GM21576 (cell line): Measurements from ENCODE around the gene BEST4.
"Not testable (repeated sequence)": the region's sequence is repeated elsewhere in the genome, so short reads cannot be mapped to it uniquely, and the experiment has no call there.

Experiments
- ATAC-seq: cut with Tn5 transposase; IDR thresholded peaks from one replicate; pipeline ENCODE4 v1.9.1; 2021; ENCODE audit warnings: mild to moderate bottlenecking, moderate library complexity; ENCODE audit not compliant: unreplicated experiment

Gene BEST4

GRCh38 chr1:44788120-44788860 lies at the start of gene BEST4:
BEST4 (minus strand) TSS chr1:44788170; CDS start chr1:44787705, 465 bp downstream.
- no peak for ATAC-seq

- ATAC-seq: peak; percentile 63
These were observed 48.0 kb upstream of the BEST4 start for GRCh38 chr1:44835738-44836675.

GRCh38 chr1:44834328-44834727 lies 46.4 kb upstream of the BEST4 start:
- ATAC-seq: no peak

GRCh38 chr1:44832056-44832705 lies 44.2 kb upstream of the BEST4 start:
- ATAC-seq: no peak

DNA sequence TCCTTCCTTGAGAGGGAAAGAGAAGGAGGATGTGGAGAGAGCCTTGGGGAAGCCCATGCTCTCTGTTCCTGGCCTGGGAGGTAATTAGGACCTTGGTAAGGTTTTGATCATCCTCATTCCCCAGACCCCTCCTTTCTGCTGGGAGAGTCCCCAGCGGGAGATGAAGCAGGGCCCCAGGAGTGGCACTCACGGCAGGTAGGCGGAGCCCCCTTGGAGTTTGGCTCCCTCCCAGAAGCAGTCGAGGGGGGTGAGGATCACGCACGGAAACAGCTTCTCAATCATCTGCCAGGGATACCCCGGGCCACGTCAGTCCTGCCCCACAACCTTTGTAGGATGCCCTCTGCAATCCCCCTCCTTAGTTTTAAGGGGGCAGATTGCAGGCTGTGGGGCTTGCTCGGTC lies 43.5 kb upstream of the BEST4 start:
- no peak for ATAC-seq

DNA sequence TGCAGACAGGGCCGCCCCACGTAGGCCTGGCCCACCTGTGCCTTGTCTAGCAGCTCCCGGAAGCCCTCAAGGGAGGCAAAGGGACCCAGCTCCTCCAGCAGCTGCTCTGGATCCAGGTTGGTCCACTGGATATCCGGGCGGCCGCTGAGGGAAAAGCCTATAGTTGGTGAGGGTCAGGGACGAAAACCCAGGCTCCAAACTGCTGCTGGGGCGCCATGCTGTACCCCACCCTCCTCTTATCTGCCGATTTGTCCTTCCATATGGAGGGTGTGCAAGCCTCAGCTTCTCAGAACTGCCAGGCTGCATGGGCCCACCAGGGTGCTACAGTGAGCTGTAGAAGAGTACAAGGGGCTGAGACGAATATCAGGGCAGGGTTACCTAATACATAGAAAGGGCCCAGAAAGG lies 42.9 kb upstream of the BEST4 start:
- ATAC-seq: no peak

DNA sequence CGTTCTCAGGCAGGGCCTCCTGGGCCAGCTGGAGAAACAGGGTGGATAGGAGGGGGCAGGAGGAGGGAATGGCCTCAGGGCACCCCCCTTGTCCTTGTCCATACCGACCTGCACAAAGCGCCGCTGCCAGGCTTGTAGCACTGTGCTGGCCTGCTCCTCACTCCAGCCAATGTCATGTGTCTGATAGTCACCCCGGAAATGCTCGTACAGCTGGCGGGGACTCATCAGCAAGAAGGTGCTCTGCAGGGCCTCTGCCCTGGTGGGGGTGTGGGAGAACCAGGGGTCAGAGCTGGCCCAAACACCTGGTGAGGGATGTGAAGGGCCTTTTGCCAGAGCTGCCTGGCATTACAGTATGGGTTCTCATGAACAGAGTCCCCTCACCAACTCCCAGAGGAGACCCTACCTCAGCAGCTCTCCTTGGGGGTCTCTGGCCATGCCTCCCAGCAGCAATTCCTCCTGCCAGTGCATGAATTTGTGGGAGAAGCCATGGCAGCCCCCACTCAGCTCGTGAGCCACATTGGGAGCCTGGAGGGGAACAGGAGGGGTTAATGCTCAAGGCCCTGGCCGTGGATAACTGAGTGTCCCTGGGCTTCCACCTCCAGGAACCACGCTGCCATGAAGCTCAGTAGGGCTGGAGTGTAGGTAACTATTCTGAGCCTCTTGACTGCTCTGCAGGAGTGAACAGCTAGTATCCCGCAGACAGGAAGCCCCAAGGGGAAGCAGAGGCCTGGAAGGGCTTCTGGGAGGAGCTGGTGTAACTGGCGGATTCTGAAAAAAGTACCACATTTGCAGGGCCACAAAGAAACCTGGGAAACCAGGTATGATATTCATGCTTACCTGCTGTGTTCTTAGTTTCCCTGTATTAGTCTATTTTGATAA lies 41.8 kb upstream of the BEST4 start:
- no peak for ATAC-seq

DNA sequence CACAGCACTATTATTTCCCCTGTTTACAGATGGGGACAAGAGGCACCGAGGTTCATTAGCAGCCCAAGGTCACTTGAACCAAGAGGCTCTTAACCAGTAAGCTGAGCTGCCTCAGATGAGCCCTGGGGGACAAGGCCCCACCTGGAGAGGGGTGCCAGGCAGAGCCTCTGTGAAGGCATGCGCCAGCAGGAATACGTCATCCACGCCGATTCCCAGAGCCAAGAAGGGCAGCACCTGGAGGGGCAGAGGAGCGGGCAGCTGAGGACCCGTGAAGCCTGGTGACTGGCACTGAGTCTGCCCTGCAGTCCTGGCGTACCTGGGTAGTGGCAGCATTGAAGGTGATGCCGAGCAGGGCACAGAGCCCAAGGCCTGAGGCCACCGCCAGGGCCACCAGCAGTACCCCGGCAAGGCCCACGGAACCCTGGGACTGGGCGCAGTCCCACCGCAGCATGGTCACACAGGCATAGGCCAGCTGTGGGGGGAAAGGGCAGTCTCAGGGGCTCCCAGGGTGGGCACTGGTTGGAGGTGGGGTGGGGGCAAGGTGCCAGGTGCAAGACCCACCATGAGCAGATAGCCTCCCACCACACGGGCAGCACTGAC lies 41.0 kb upstream of the BEST4 start:
- no peak for ATAC-seq

DNA sequence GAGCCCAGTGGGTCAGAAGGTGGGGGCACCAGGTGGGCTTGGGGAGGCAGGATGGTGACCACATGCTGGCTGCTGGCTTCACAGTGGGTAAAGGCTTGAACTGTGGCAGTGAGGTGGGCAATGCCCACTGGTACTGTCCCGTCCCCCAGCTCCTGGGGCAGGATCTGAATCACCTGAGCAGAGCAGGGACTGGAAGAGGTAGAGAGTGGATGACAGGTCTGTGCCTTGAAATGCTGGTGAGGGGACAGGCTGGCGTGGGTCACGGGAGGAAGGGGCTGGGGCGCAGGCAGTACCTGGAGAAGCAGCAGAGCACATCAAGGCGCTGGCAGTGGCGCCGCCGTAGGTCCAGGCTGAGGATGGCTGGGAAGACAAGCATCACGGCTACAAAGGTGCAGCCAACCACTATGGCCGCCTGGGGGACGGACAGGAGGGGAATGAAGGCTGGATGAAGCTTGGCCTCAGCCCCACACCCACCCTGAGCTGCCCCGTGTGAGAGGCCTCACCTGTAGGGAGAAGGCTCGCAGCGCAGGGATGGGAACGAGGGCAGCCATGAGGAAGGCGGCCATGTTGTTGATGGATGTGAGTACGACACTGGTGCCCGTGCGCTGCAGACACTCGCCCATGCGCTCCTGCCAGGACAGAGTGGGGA lies 40.2 kb upstream of the BEST4 start:
- ATAC-seq: no peak

- no peak for ATAC-seq
These were observed 39.4 kb upstream of the BEST4 start for GRCh38 chr1:44827197-44828002.

DNA sequence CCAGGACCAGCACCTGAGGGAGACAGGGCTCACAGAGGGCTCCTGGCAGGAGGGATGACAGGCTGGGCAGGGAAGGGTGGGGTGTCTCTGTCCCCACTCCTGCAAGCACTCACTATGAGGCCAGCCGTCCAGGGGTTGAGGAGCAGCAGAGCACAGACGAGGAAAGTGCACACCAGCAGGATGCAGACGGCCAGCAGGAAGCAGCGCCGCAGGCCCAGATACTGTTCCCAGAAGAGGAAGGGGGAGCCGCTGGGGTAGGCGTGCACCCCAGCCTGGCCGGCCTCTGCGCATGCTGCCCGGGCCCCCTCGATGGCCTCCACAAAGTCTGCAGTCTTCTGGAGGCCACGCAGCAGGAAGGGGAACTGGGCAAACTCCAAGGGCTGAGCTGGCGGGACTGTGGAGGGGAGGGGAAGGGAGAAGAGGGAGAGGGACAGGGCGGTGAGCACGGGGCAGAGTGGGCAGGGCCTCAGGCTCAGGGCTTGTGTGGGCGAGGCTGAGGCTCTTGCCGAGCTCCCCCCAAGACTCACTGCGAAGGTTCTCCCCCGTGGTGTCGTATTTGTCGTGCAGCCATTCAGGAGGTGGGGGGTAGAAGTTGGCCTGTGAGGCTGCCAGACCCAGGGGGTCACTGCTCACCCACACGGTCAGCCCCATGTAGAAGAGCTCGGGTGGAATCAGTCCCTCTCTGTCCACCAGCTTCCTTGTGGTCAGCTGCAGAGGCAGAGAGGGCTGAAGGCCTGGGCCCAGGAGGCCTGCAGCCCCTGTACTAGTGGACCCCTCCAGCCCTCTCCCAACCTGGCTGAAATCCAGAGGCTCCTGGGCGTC lies 38.6 kb upstream of the BEST4 start:
- no peak for ATAC-seq

DNA sequence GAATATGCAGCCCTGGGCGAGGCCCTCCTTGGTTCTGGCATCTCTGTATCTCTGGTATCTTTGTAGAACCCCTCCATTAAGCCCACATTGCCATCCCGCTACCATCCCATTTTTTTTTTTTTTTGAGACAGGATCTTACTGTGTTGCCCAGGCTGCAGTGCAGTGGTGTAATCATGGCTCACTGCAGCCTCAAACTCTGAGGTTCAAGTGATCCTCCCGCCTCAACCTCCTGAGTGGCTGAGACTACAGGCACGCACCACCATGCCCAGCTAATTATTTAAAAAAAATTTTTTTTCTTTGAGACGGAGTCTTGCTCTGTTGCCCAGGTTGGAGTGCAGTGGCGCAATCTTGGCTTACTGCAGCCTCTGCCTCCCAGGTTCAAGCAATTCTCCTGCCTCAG lies 36.4 kb upstream of the BEST4 start:
- ATAC-seq: not testable (repeated sequence)

GRCh38 chr1:44822981-44823451 lies 35.0 kb upstream of the BEST4 start:
- no peak for ATAC-seq

GRCh38 chr1:44822131-44822701 lies 34.2 kb upstream of the BEST4 start:
- no peak for ATAC-seq

GRCh38 chr1:44821240-44821715 lies 33.3 kb upstream of the BEST4 start:
- ATAC-seq: no peak

DNA sequence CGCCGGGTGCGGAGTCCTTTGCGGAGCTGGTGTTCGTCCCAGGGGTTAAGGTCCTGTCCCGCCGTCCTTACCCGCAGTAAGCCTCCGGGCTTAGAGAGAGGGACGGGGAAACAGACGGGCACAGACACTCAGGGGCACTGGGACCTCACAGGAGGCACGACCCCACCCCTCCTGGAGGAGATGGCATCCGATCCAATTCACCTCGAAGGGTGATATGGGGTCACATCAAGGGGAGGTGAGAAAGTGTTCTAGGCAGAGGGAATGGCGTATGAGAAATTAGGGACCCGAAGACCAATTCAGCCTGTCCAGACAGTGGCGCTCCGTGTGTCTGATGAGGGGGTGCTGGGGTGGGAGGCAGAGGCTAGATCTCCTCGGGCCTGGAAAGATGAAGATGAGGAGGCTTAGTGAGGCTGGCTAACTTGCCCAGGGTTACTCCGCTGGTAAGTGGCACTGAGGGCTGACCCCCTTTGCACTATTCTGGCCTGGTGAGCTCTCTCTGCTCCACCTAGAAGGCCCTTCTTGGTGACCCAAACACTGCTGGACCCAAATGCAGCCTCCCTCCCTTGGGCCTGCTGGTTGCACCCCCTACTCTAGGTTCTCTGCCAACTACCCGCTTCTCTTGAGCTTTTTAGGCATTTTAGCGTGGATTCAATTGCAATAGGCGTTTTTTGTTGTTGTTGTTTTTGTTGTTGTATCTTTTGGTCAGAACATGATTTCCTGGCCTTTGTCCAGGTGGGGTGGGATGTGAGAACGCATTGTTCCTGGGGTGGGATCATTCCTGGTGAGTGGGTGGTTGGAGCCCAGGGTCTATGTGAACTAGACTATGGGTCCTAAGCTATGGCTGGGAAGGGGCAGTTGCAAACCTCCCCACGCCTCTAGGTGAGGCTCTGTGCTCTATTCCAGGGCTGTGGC lies 32.6 kb upstream of the BEST4 start:
- ATAC-seq: peak; percentile 2
